Upper lobe of right lung (tissue), 1 donor: Measurements from ENCODE around the gene OFD1. TPM values are rescaled to one million over a fixed set of nuclear protein-coding genes. Genes with fewer than 3 reads are reported as not detected.

Experiments used
- ATAC-seq: fragments of 200-7000 bp; cut with Tn5 transposase; one replicate; pipeline ENCODE4 v1.9.1; 2020; ENCODE audit warnings: mild to moderate bottlenecking, moderate library complexity
- DNase-seq: peaks from one replicate; pipeline ENCODE4 v3.0.0-alpha.2; 2020
- H3K27ac ChIP-seq: fragments of 200-600 bp; one replicate; pipeline ENCODE4 v1.8.0; 2022
- H3K27me3 ChIP-seq: fragments of 200-600 bp; one replicate; pipeline ENCODE4 v1.8.0; 2022; ENCODE audit warnings: mild to moderate bottlenecking
- H3K36me3 ChIP-seq: fragments of 200-600 bp; one replicate; pipeline ENCODE4 v1.8.0; 2022
- H3K4me1 ChIP-seq: fragments of 200-600 bp; one replicate; pipeline ENCODE4 v1.8.0; 2022
- H3K4me3 ChIP-seq: fragments of 200-600 bp; one replicate; pipeline ENCODE4 v1.8.0; 2022; ENCODE audit warnings: mild to moderate bottlenecking
- H3K9me3 ChIP-seq: fragments of 200-600 bp; one replicate; pipeline ENCODE4 v1.8.0; 2022
- CTCF ChIP-seq: fragments of 200-600 bp; IDR thresholded peaks from one replicate; pipeline ENCODE4 v1.8.0; 2022; ENCODE audit warnings: antibody characterized with exemption
- intact Hi-C: fragments of 100-400 bp; cut with DNase I; formaldehyde crosslinking; loops from one replicate; pipeline ENCODE4 v1.11.0; 2022
- total RNA-seq: library from RNA; stranded (reverse); fragmentation: NEBNext Ultra II Directional; extraction: Animal tissue kit (Norgen Biotek cat#: 25700); gene quantifications from one replicate; pipeline ENCODE4 v1.2.1, GENCODE V29; 2021
- donor health status: DM: no; HTN: yes; CAD: no; lungs with severe emphysema.

OFD1 gene
- total RNA-seq, 1 donor from 2014 or later = 36.5 TPM

GRCh38 chrX:13764765-13765164, 30.2 kb downstream of the OFD1 start:
- Histone ChIP-seq H3K4me1 (peaks cover 16% of the 10 kb centered on the region), H3K9me3 (no peaks in the 10 kb centered on the region), H3K4me3 (no peak overlapping the region), H3K27ac (peak overlapping the region; percentile 36), H3K36me3 (peaks cover 30% of the 10 kb centered on the region), H3K27me3 (no peaks in the 10 kb centered on the region)
- intact Hi-C loops = no loop called here
- ATAC-seq = no peak
- TF ChIP-seq CTCF = peak; percentile 12
- no peak for DNase-seq

- H3K36me3 ChIP-seq = peaks cover 37% of the 10 kb centered on the region
- H3K27ac ChIP-seq = no peak overlapping the region
- H3K4me3 ChIP-seq = no peak overlapping the region
- peaks cover 7% of the 10 kb centered on the region for H3K4me1 ChIP-seq
- DNase-seq (no peak), ATAC-seq (no peak)
- no peaks in the 10 kb centered on the region for H3K9me3 ChIP-seq
- TF ChIP-seq CTCF = no peak
- intact Hi-C loops = no loop called here
- H3K27me3 ChIP-seq = no peaks in the 10 kb centered on the region
Measured at GRCh38 chrX:13768939-13769338, 34.4 kb downstream of the OFD1 start.

- no peak overlapping the region for H3K27ac ChIP-seq
- DNase-seq (no peak), ATAC-seq (no peak)
- H3K4me1 ChIP-seq = peaks cover under 1% of the 10 kb centered on the region
- TF ChIP-seq CTCF = no peak
- no peaks in the 10 kb centered on the region for H3K27me3 ChIP-seq
- H3K36me3 ChIP-seq = peaks cover 42% of the 10 kb centered on the region
- no peaks in the 10 kb centered on the region for H3K9me3 ChIP-seq
- H3K4me3 ChIP-seq = no peak overlapping the region
- intact Hi-C loops = no loop called here
Measured at GRCh38 chrX:13770013-13770535, 35.5 kb downstream of the OFD1 start.

GRCh38 chrX:13774696-13775095, 40.1 kb downstream of the OFD1 start:
- no peak for ATAC-seq
- intact Hi-C loops = no loop called here
- no peaks in the 10 kb centered on the region for H3K9me3 ChIP-seq

GRCh38 chrX:13775837-13776236, 41.3 kb downstream of the OFD1 start:
- Histone ChIP-seq H3K27me3 (no peaks in the 10 kb centered on the region), H3K27ac (no peak overlapping the region), H3K4me3 (no peak overlapping the region), H3K4me1 (no peaks in the 10 kb centered on the region), H3K9me3 (no peaks in the 10 kb centered on the region), H3K36me3 (peaks cover 17% of the 10 kb centered on the region)
- TF ChIP-seq CTCF = no peak
- no peak for ATAC-seq
- no peak for DNase-seq
- intact Hi-C loops = no loop called here

More at GRCh38 chrX:13774696-13775095, 40.1 kb downstream of the OFD1 start:
- no peak overlapping the region for H3K27ac ChIP-seq
- DNase-seq = no peak
- TF ChIP-seq CTCF = no peak
- no peaks in the 10 kb centered on the region for H3K4me1 ChIP-seq
- H3K4me3 ChIP-seq = no peak overlapping the region
- H3K27me3 ChIP-seq = no peaks in the 10 kb centered on the region
- peaks cover 25% of the 10 kb centered on the region for H3K36me3 ChIP-seq

GRCh38 chrX:13776387-13776786, 41.8 kb downstream of the OFD1 start:
- Histone ChIP-seq H3K4me3 (no peak overlapping the region), H3K9me3 (no peaks in the 10 kb centered on the region), H3K27me3 (no peaks in the 10 kb centered on the region), H3K36me3 (peaks cover 17% of the 10 kb centered on the region), H3K4me1 (no peaks in the 10 kb centered on the region), H3K27ac (no peak overlapping the region)
- no peak for DNase-seq
- ATAC-seq = no peak
- TF ChIP-seq CTCF = no peak
- intact Hi-C loops = no loop called here
